HAP-1 (cell line): ENCODE measurements around the gene CA5B.
"Not testable (repeated sequence)": the region's sequence is repeated elsewhere in the genome, so short reads cannot be mapped to it uniquely, and the experiment has no call there.

Experiments used
- DNase-seq, 2 experiments: peaks; one replicate each; pipeline ENCODE4 v3.0.0-alpha.2; 2016 to 2020; ENCODE audit warnings: low spot score in 2 of 2
- H3K27me3 ChIP-seq: fragments of 250-450 bp; sonication (Bioruptor Pico); 2 replicates; pipeline ENCODE4 v1.5.1; 2020; ENCODE audit warnings: low read depth, mild to moderate bottlenecking, moderate library complexity
- H3K36me3 ChIP-seq: fragments of 250-450 bp; sonication (Bioruptor Pico); replicated peaks from 2 replicates; pipeline ENCODE4 v1.5.1; 2020; ENCODE audit warnings: mild to moderate bottlenecking
- H3K4me1 ChIP-seq: fragments of 250-450 bp; sonication (Bioruptor Pico); 2 replicates; pipeline ENCODE4 v1.5.1; 2020; ENCODE audit warnings: mild to moderate bottlenecking
- H3K4me3 ChIP-seq: fragments of 250-450 bp; sonication (Bioruptor Pico); 2 replicates; pipeline ENCODE4 v1.5.1; 2020; ENCODE audit warnings: mild to moderate bottlenecking, moderate library complexity
- H3K9me3 ChIP-seq: fragments of 250-450 bp; sonication (Bioruptor Pico); 2 replicates; pipeline ENCODE4 v1.5.1; 2020; ENCODE audit warnings: mild to moderate bottlenecking, moderate library complexity
- in situ Hi-C: fragments of 300-500 bp; cut with MboI; formaldehyde crosslinking; loops from 3 replicates; pipeline ENCODE4 v1.14.3; 2020; ENCODE audit warnings: low sequenced_read_pairs, inconsistent platforms, mixed read lengths

CA5B gene

GRCh38 chrX:15813416-15813815 lies 75.3 kb downstream of the CA5B start:
- H3K9me3 ChIP-seq, result no peaks in the 10 kb centered on the region
- in situ Hi-C loops, result no loop called here
- H3K4me3 ChIP-seq, result no peak overlapping the region
- DNase-seq, result no peak
- peaks cover 17% of the 10 kb centered on the region for H3K4me1 ChIP-seq
- peaks cover 43% of the 10 kb centered on the region for H3K36me3 ChIP-seq
- no peaks in the 10 kb centered on the region for H3K27me3 ChIP-seq

- Histone ChIP-seq H3K9me3 (no peaks in the 10 kb centered on the region), H3K27me3 (no peaks in the 10 kb centered on the region), H3K36me3 (peaks cover 35% of the 10 kb centered on the region), H3K4me1 (peaks cover 17% of the 10 kb centered on the region), H3K4me3 (no peak overlapping the region)
- in situ Hi-C loops, result no loop called here
- DNase-seq, result no peak
Measured at GRCh38 chrX:15814771-15815365, 76.8 kb downstream of the CA5B start.

GRCh38 chrX:15815779-15816437 lies 77.8 kb downstream of the CA5B start:
- in situ Hi-C loops, result no loop called here
- H3K4me3 ChIP-seq, result no peak overlapping the region
- peak; percentile 60 to 68 for DNase-seq

GRCh38 chrX:15816438-15816809 lies 78.4 kb downstream of the CA5B start:
- DNase-seq, result peak; percentile 33 to 64
- Histone ChIP-seq H3K4me1 (peaks cover 17% of the 10 kb centered on the region), H3K27me3 (no peaks in the 10 kb centered on the region), H3K9me3 (no peaks in the 10 kb centered on the region), H3K4me3 (no peak overlapping the region), H3K36me3 (peaks cover 36% of the 10 kb centered on the region)
- in situ Hi-C loops, result no loop called here

More at GRCh38 chrX:15815779-15816437, 77.8 kb downstream of the CA5B start:
- H3K27me3 ChIP-seq, result no peaks in the 10 kb centered on the region
- H3K9me3 ChIP-seq, result no peaks in the 10 kb centered on the region
- peaks cover 35% of the 10 kb centered on the region for H3K36me3 ChIP-seq
- peaks cover 17% of the 10 kb centered on the region for H3K4me1 ChIP-seq

GRCh38 chrX:15816886-15817285 lies 78.8 kb downstream of the CA5B start:
- H3K4me3 ChIP-seq, result no peak overlapping the region
- in situ Hi-C loops, result no loop called here
- peaks cover 17% of the 10 kb centered on the region for H3K4me1 ChIP-seq
- H3K27me3 ChIP-seq, result no peaks in the 10 kb centered on the region
- H3K9me3 ChIP-seq, result no peaks in the 10 kb centered on the region
- peaks cover 40% of the 10 kb centered on the region for H3K36me3 ChIP-seq
- DNase-seq, result no peak

- Histone ChIP-seq H3K4me1 (peaks cover 17% of the 10 kb centered on the region), H3K27me3 (no peaks in the 10 kb centered on the region), H3K4me3 (no peak overlapping the region), H3K9me3 (no peaks in the 10 kb centered on the region), H3K36me3 (peaks cover 33% of the 10 kb centered on the region)
- DNase-seq, result no peak
- in situ Hi-C loops, result no loop called here
Measured at GRCh38 chrX:15820106-15821073, 82.3 kb downstream of the CA5B start.

- in situ Hi-C loops, result no loop called here
- H3K27me3 ChIP-seq, result no peaks in the 10 kb centered on the region
- H3K4me1 ChIP-seq, result no peaks in the 10 kb centered on the region
- peaks cover 25% of the 10 kb centered on the region for H3K36me3 ChIP-seq
- no peak for DNase-seq
- H3K9me3 ChIP-seq, result no peaks in the 10 kb centered on the region
- no peak overlapping the region for H3K4me3 ChIP-seq
Measured at GRCh38 chrX:15822922-15823321, 84.9 kb downstream of the CA5B start.

- Histone ChIP-seq H3K27me3 (no peaks in the 10 kb centered on the region), H3K36me3 (peaks cover 17% of the 10 kb centered on the region), H3K4me3 (no peak overlapping the region), H3K4me1 (no peaks in the 10 kb centered on the region), H3K9me3 (no peaks in the 10 kb centered on the region)
- in situ Hi-C loops, result no loop called here
- DNase-seq, result no peak
Measured at GRCh38 chrX:15825936-15826335, 87.9 kb downstream of the CA5B start.

- DNase-seq, result no peak
- H3K4me1 ChIP-seq, result peaks cover 12% of the 10 kb centered on the region
- in situ Hi-C loops, result no loop called here
- H3K27me3 ChIP-seq, result no peaks in the 10 kb centered on the region
- peaks cover 4% of the 10 kb centered on the region; the same call in 1 of the 2 replicates for H3K36me3 ChIP-seq
- H3K4me3 ChIP-seq, result no peak overlapping the region
- H3K9me3 ChIP-seq, result no peaks in the 10 kb centered on the region
Measured at GRCh38 chrX:15829217-15829616, 91.1 kb downstream of the CA5B start.

GRCh38 chrX:15831347-15831746 lies 93.3 kb downstream of the CA5B start:
- H3K9me3 ChIP-seq, H3K4me3 ChIP-seq, DNase-seq, H3K36me3 ChIP-seq, H3K27me3 ChIP-seq, in situ Hi-C loops: not testable (repeated sequence)
- peaks cover 27% of the 10 kb centered on the region for H3K4me1 ChIP-seq

GRCh38 chrX:15834053-15834452 lies 96.0 kb downstream of the CA5B start:
- Histone ChIP-seq H3K4me1 (peaks cover 27% of the 10 kb centered on the region), H3K4me3 (no peak overlapping the region), H3K27me3 (no peaks in the 10 kb centered on the region), H3K9me3 (no peaks in the 10 kb centered on the region), H3K36me3 (no peaks in the 10 kb centered on the region)
- in situ Hi-C loops, result no loop called here
- no peak for DNase-seq

- H3K36me3 ChIP-seq, result no peaks in the 10 kb centered on the region
- no peaks in the 10 kb centered on the region for H3K9me3 ChIP-seq
- no peak overlapping the region for H3K4me3 ChIP-seq
- H3K4me1 ChIP-seq, result peaks cover 27% of the 10 kb centered on the region
- no peaks in the 10 kb centered on the region for H3K27me3 ChIP-seq
- DNase-seq, result peak in 1 of 2 experiments; percentile 70
- in situ Hi-C loops, result no loop called here
Measured at GRCh38 chrX:15834827-15835595, 96.9 kb downstream of the CA5B start.
